ENCODE results near the gene KRR1.

GRCh38 chr12:75471902-75472890 is 39.2 kb downstream of the KRR1 start:
- no peak for TF ChIP-seq RAD21 (IDR thresholded peaks at IDR 0.05; ENCODE audit: low read depth)
- no peak for TF ChIP-seq YY1 (IDR thresholded peaks at IDR 0.05; ENCODE audit: low read depth)
- no peak for TF ChIP-seq CREB1 (IDR thresholded peaks at IDR 0.05; ENCODE audit: low read depth)
- TF ChIP-seq REST (IDR thresholded peaks at IDR 0.05; ENCODE audit: low read depth), result no peak
- no peak for TF ChIP-seq FOXM1 (IDR thresholded peaks at IDR 0.05; ENCODE audit: borderline replicate concordance, low read depth)
- TF ChIP-seq ZBTB7A (IDR thresholded peaks at IDR 0.05; ENCODE audit: low read depth), result no peak
- TF ChIP-seq USF1 (IDR thresholded peaks at IDR 0.05), result no peak
- TF ChIP-seq EP300 (IDR thresholded peaks at IDR 0.05; ENCODE audit: borderline replicate concordance), result no peak
- no peak for TF ChIP-seq NFIC (IDR thresholded peaks at IDR 0.05)
- TF ChIP-seq EGR1 (IDR thresholded peaks at IDR 0.05), result no peak

Data from Ishikawa (cell line).